GM12878 (cell line): ENCODE measurements around the gene SMIM20. TPM values are rescaled to one million over a fixed set of nuclear protein-coding genes. Genes with fewer than 3 reads are reported as not detected.

Experiments used
- ATAC-seq: fragments of 200-7000 bp; cut with Tn5 transposase; 3 replicates; pipeline ENCODE4 v1.9.1; 2020; ENCODE audit warnings: mild to moderate bottlenecking, moderate library complexity
- BruUV-seq: library from RNA; stranded (reverse); fragments of 400-500 nt; replicated peaks from 2 replicates; lab custom pipeline; 2021; lab: Mats Ljungman, UMichigan
- CTCF ChIA-PET: fragments of 300-600 bp; sonication (Branson Sonifier 250); formaldehyde crosslinking; extraction: SDS; loops from one replicate; lab custom pipeline; 2021; ENCODE audit warnings: inconsistent platforms; lab: Yijun Ruan, JAX
- POLR2A ChIA-PET: fragments of 350-600 bp; formaldehyde crosslinking; extraction: SDS; loops from one replicate; lab custom pipeline; 2021; ENCODE audit warnings: inconsistent platforms; lab: Charles Lee
- RAD21 ChIA-PET: fragments of 300-600 bp; sonication (Branson Sonifier 250); formaldehyde crosslinking; loops from one replicate; lab custom pipeline; 2023; ENCODE audit warnings: antibody characterized with exemption; ENCODE audit not compliant: unreplicated experiment; lab: Charles Lee
- SMC1A ChIA-PET: fragments of 300-600 bp; sonication (Branson Sonifier 250); formaldehyde crosslinking; loops from one replicate; lab custom pipeline; 2023; ENCODE audit not compliant: unreplicated experiment, uncharacterized antibody; lab: Charles Lee
- DNase-seq: peaks from one replicate; pipeline ENCODE4 v3.0.0-alpha.2; 2011; ENCODE audit warnings: low read depth, low spot score
- FAIRE-seq: peaks from 3 replicates; lab custom pipeline; 2011; peaks lifted over from hg19 to GRCh38; lab: Jason Lieb, UNC
- H2AFZ ChIP-seq: 2 replicates; pipeline ENCODE4 v1.6.0; 2011; ENCODE audit warnings: low read depth, low read length, control low read depth; ENCODE audit not compliant: control insufficient read depth
- H3K27ac ChIP-seq: 2 replicates; pipeline ENCODE4 v1.5.1; 2011; ENCODE audit warnings: control low read depth; ENCODE audit not compliant: control insufficient read depth, insufficient read depth
- H3K27me3 ChIP-seq, 2 experiments: replicated peaks in 1 of 2; 2 replicates each; pipeline versions ENCODE4 v1.6.0 to v1.6.1; 2011; ENCODE audit warnings: low read length in 1 of 2; ENCODE audit not compliant: control insufficient read depth in 2 of 2, insufficient read depth in 2 of 2
- H3K36me3 ChIP-seq, 2 experiments: 2 replicates each; pipeline ENCODE4 v1.5.1; 2011; ENCODE audit warnings: low read length in 1 of 2; ENCODE audit not compliant: control insufficient read depth in 2 of 2, insufficient read depth in 2 of 2
- H3K4me1 ChIP-seq: 2 replicates; pipeline ENCODE4 v1.6.1; 2011; ENCODE audit warnings: mild to moderate bottlenecking, low read length, moderate library complexity, mixed read lengths; ENCODE audit not compliant: control insufficient read depth, insufficient read depth
- H3K4me2 ChIP-seq: 2 replicates; pipeline ENCODE4 v1.6.0; 2011; ENCODE audit warnings: control low read depth; ENCODE audit not compliant: control insufficient read depth, insufficient read depth
- H3K4me3 ChIP-seq: fragments of 200-600 bp; sonication (generic); 2 replicates; pipeline ENCODE4 v1.5.1; 2016
- H3K79me2 ChIP-seq: 2 replicates; pipeline ENCODE4 v1.6.0; 2011; ENCODE audit warnings: low read length; ENCODE audit not compliant: control insufficient read depth, insufficient read depth
- H3K9ac ChIP-seq: 2 replicates; pipeline ENCODE4 v1.8.0; 2011; ENCODE audit warnings: low read length, control low read depth, mixed read lengths; ENCODE audit not compliant: control insufficient read depth, insufficient read depth
- H3K9me3 ChIP-seq: replicated peaks from 3 replicates; pipeline ENCODE4 v1.5.1; 2011; ENCODE audit warnings: mild to moderate bottlenecking, low read length; ENCODE audit not compliant: control insufficient read depth, insufficient read depth
- H4K20me1 ChIP-seq: 2 replicates; pipeline ENCODE4 v1.6.0; 2011; ENCODE audit not compliant: control insufficient read depth, insufficient read depth
- BACH1 ChIP-seq: fragments of 450-650 bp; IDR thresholded peaks from 2 replicates; pipeline ENCODE4 v1.6.1; 2017; ENCODE audit warnings: mild to moderate bottlenecking, borderline replicate concordance
- BCL11A ChIP-seq: IDR thresholded peaks from 2 replicates; pipeline ENCODE4 v1.6.1; 2011; ENCODE audit warnings: low read depth, low read length
- BMI1 ChIP-seq: fragments of 450-650 bp; IDR thresholded peaks from 2 replicates; pipeline ENCODE4 v1.6.1; 2016; ENCODE audit warnings: mild to moderate bottlenecking, moderate library complexity, borderline replicate concordance
- GABPA ChIP-seq: IDR thresholded peaks from 2 replicates; pipeline ENCODE4 v1.6.1; 2014; ENCODE audit warnings: antibody characterized with exemption, low read depth, mild to moderate bottlenecking, inconsistent platforms
- MEF2B ChIP-seq: fragments of 450-650 bp; IDR thresholded peaks from 2 replicates; pipeline ENCODE4 v1.6.1; 2018; ENCODE audit warnings: mild to moderate bottlenecking, moderate library complexity; ENCODE audit not compliant: partially characterized antibody, poor library complexity, severe bottlenecking
- MTA3 ChIP-seq: IDR thresholded peaks from 2 replicates; pipeline ENCODE4 v1.6.1; 2012; ENCODE audit warnings: low read length, inconsistent platforms, borderline replicate concordance
- POLR2AphosphoS5 ChIP-seq: IDR thresholded peaks from 2 replicates; pipeline ENCODE4 v1.6.1; 2011; ENCODE audit warnings: mild to moderate bottlenecking, low read length, inconsistent platforms
- RAD51 ChIP-seq: fragments of 450-650 bp; IDR thresholded peaks from 2 replicates; pipeline ENCODE4 v1.6.1; 2016; ENCODE audit warnings: moderate library complexity, mild to moderate bottlenecking, inconsistent platforms
- RB1 ChIP-seq: fragments of 450-650 bp; formaldehyde crosslinking; IDR thresholded peaks from 2 replicates; pipeline ENCODE4 v1.6.1; 2017; ENCODE audit warnings: mild to moderate bottlenecking, borderline replicate concordance
- RBBP5 ChIP-seq: fragments of 200-600 bp; sonication (generic); conservative IDR thresholded peaks from 2 replicates; pipeline ENCODE4 v1.6.1; 2016
- RCOR1 ChIP-seq: conservative IDR thresholded peaks from 2 replicates; pipeline ENCODE4 v1.6.1; 2012; ENCODE audit warnings: low read depth, low read length, improper control_type of control experiment
- SP1 ChIP-seq: IDR thresholded peaks from one replicate; pipeline ENCODE4 v1.6.1; 2011; ENCODE audit warnings: low read depth, low read length
- TCF12 ChIP-seq: IDR thresholded peaks from 2 replicates; pipeline ENCODE4 v1.6.1; 2011; ENCODE audit warnings: low read depth, mild to moderate bottlenecking, low read length
- ZZZ3 ChIP-seq: IDR thresholded peaks from 2 replicates; pipeline ENCODE4 v1.6.1; 2011; ENCODE audit warnings: low read depth; ENCODE audit not compliant: control insufficient read depth, insufficient read length
- WGBS: methylation state at CpG from one replicate; pipeline ENCODE4 v1.1.6; 2016; ENCODE audit warnings: low lambda C conversion rate; ENCODE audit not compliant: insufficient replicate concordance, insufficient coverage; ENCODE audit errors: missing lambda C conversion rate; 5-methylcytosine and 5-hydroxymethylcytosine counted together
- in situ Hi-C: fragments of 300-500 bp; cut with MboI; formaldehyde crosslinking; loops from 9 replicates; pipeline ENCODE4 v1.14.3; 2018; ENCODE audit warnings: mixed read lengths
- intact Hi-C: fragments of 100-400 bp; cut with micrococcal nuclease; formaldehyde crosslinking; loops from one replicate; pipeline ENCODE4 v1.14.2; 2022; ENCODE audit not compliant: unreplicated experiment
- polyA plus RNA-seq, 11 experiments: library from polyadenylated mRNA; depleted of rRNA in 4 of 11; unstranded in 6 of 11; stranded (reverse) in 5 of 11; fragments of >200 nt; fragmentation: Nextera tagmentation in 4 of 11; fragmentation: Illumina TruSeq in 1 of 11; extraction: Ambion mirVana in 4 of 11; extraction: Trizol in 1 of 11; gene quantifications; 1 replicate in 1 of 11; 2 replicates in 10 of 11; pipeline versions ENCODE4 v1.2.1 to v1.2.3, GENCODE V29; 2011 to 2016; ENCODE audit warnings: inconsistent platforms in 2 of 11, missing spikeins in 2 of 11, low read depth in 1 of 11
- total RNA-seq, 4 experiments: library from RNA; depleted of rRNA in 3 of 4; stranded (reverse); fragments of >200 nt in 3 of 4; fragmentation: Illumina TruSeq in 1 of 4; extraction: Trizol in 1 of 4; gene quantifications; 2 replicates each; pipeline versions ENCODE4 v1.2.1 to v1.2.3, GENCODE V29; 2013 to 2021
- TF ChIP-seq, protein P1 (sequence below): fragments of 450-650 bp; IDR thresholded peaks from 2 replicates; pipeline ENCODE4 v1.6.1; 2017; ENCODE audit warnings: mild to moderate bottlenecking, low read depth, inconsistent platforms; ENCODE audit not compliant: poor library complexity, severe bottlenecking
- TF ChIP-seq, protein P2 (sequence below): IDR thresholded peaks from 2 replicates; pipeline ENCODE4 v1.6.1; 2012; ENCODE audit warnings: low read length, inconsistent platforms
- TF ChIP-seq, protein P3 (sequence below): fragments of 450-650 bp; IDR thresholded peaks from 2 replicates; pipeline ENCODE4 v1.6.1; 2016; ENCODE audit warnings: mild to moderate bottlenecking, moderate library complexity, borderline replicate concordance

The SMIM20 gene
- total and polyA plus RNA-seq, 10 of the 15 experiments (the other 5 are each of a cell fraction or from before 2014, with no cell fraction given) = 17.3 to 38.0 (median 28.8) TPM

DNA sequence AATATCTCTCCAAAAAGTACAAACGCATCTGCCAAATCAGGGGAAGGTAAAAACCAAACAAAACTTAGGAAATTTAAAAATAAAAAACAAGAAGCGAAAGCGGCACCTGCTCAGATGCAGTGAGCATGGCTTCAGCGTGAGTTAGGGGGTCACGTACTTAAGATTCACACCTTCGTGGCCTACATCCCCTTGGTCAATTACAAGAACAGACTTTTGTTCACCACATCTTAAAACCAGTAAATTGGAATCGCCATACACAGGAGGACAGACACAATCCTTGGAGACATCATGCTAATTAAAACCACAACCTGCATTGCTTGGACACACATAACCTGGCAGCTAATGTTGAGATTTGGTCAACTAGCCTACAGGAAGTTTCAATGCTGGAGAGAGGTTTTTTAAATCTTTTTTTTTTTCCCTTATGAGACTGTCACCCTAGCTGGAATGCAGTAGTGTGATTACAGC, 38.7 kb upstream of the SMIM20 start:
- RAD21 ChIA-PET = interaction anchor here (2.2 to 2.7 kb wide), 2 partner anchors 16 to 20 kb away, joined by 8 read pairs; no protein-coding TSS in a partner anchor
- peak overlapping the region; percentile 47 for H3K4me2 ChIP-seq
- H3K36me3 ChIP-seq = no peaks in the 10 kb centered on the region
- peaks cover 93% of the 10 kb centered on the region for H3K4me1 ChIP-seq
- WGBS = 17% methylated on average over 7 of the region's 7 CpGs
- DNase-seq = peak; percentile 59
- SMC1A ChIA-PET = interaction anchor here (0.7 to 6.3 kb wide), 4 partner anchors 10 to 37 kb away, joined by 5 to 35 read pairs (median 12); no protein-coding TSS in a partner anchor
- POLR2A ChIA-PET = interaction anchor here (1.0 to 1.4 kb wide), 3 partner anchors 9 to 37 kb away, joined by 3 to 8 read pairs (median 3); no protein-coding TSS in a partner anchor
- H3K27ac ChIP-seq = peak overlapping the region; percentile 89
- H3K4me3 ChIP-seq = 0 out of 2 replicates have a peak overlapping the region, but pooled peaks have one; percentile 8
- H3K9me3 ChIP-seq = peaks cover 4% of the 10 kb centered on the region; the same call in 2 of the 3 replicates
- no peaks in the 10 kb centered on the region; a peak in 1 of 4 replicates for H3K27me3 ChIP-seq
- intact Hi-C loops (no loop called here), in situ Hi-C loops (no loop called here)
- BruUV-seq = no TSS peak
- peak; percentile 84 for FAIRE-seq
- peak; percentile 79 for ATAC-seq
- H3K9ac ChIP-seq = peak overlapping the region; percentile 48; the same call in 1 of the 2 replicates
- H2AFZ ChIP-seq = peak overlapping the region; percentile 46
- H4K20me1 ChIP-seq = no peaks in the 10 kb centered on the region
- H3K79me2 ChIP-seq = no peaks in the 10 kb centered on the region
- CTCF ChIA-PET = interaction anchor here (1.6 to 2.9 kb wide), 2 partner anchors 21 to 42 kb away, joined by 3 to 10 read pairs; no protein-coding TSS in a partner anchor
- TF ChIP-seq, protein P1, sequence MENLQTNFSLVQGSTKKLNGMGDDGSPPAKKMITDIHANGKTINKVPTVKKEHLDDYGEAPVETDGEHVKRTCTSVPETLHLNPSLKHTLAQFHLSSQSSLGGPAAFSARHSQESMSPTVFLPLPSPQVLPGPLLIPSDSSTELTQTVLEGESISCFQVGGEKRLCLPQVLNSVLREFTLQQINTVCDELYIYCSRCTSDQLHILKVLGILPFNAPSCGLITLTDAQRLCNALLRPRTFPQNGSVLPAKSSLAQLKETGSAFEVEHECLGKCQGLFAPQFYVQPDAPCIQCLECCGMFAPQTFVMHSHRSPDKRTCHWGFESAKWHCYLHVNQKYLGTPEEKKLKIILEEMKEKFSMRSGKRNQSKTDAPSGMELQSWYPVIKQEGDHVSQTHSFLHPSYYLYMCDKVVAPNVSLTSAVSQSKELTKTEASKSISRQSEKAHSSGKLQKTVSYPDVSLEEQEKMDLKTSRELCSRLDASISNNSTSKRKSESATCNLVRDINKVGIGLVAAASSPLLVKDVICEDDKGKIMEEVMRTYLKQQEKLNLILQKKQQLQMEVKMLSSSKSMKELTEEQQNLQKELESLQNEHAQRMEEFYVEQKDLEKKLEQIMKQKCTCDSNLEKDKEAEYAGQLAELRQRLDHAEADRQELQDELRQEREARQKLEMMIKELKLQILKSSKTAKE = peak; percentile 75
- TF ChIP-seq RAD51 (peak; percentile 51; the same call in 1 of the 2 replicates), GABPA (0 out of 2 replicates have a peak, but pooled peaks have one; percentile 14), BCL11A (peak; percentile 81), RBBP5 (no peak), MEF2B (peak; percentile 82), MTA3 (peak; percentile 59; the same call in 1 of the 2 replicates), BMI1 (peak; percentile 81), SP1 (peak; percentile 36), BACH1 (peak; percentile 63; the same call in 1 of the 2 replicates), RCOR1 (0 out of 2 replicates have a peak, but pooled peaks have one; percentile 60), POLR2AphosphoS5 (no peak), RB1 (no peak), TCF12 (peak; percentile 83), ZZZ3 (no peak)
- TF ChIP-seq, protein P2, sequence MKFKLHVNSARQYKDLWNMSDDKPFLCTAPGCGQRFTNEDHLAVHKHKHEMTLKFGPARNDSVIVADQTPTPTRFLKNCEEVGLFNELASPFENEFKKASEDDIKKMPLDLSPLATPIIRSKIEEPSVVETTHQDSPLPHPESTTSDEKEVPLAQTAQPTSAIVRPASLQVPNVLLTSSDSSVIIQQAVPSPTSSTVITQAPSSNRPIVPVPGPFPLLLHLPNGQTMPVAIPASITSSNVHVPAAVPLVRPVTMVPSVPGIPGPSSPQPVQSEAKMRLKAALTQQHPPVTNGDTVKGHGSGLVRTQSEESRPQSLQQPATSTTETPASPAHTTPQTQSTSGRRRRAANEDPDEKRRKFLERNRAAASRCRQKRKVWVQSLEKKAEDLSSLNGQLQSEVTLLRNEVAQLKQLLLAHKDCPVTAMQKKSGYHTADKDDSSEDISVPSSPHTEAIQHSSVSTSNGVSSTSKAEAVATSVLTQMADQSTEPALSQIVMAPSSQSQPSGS = peak; percentile 68
- TF ChIP-seq, protein P3, sequence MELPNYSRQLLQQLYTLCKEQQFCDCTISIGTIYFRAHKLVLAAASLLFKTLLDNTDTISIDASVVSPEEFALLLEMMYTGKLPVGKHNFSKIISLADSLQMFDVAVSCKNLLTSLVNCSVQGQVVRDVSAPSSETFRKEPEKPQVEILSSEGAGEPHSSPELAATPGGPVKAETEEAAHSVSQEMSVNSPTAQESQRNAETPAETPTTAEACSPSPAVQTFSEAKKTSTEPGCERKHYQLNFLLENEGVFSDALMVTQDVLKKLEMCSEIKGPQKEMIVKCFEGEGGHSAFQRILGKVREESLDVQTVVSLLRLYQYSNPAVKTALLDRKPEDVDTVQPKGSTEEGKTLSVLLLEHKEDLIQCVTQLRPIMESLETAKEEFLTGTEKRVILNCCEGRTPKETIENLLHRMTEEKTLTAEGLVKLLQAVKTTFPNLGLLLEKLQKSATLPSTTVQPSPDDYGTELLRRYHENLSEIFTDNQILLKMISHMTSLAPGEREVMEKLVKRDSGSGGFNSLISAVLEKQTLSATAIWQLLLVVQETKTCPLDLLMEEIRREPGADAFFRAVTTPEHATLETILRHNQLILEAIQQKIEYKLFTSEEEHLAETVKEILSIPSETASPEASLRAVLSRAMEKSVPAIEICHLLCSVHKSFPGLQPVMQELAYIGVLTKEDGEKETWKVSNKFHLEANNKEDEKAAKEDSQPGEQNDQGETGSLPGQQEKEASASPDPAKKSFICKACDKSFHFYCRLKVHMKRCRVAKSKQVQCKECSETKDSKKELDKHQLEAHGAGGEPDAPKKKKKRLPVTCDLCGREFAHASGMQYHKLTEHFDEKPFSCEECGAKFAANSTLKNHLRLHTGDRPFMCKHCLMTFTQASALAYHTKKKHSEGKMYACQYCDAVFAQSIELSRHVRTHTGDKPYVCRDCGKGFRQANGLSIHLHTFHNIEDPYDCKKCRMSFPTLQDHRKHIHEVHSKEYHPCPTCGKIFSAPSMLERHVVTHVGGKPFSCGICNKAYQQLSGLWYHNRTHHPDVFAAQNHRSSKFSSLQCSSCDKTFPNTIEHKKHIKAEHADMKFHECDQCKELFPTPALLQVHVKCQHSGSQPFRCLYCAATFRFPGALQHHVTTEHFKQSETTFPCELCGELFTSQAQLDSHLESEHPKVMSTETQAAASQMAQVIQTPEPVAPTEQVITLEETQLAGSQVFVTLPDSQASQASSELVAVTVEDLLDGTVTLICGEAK = no peak
